Measurements from ENCODE around the gene TTC21A. TPM values are rescaled to one million over a fixed set of nuclear protein-coding genes. Genes with fewer than 3 reads are reported as not detected.

TTC21A gene
- total RNA-seq, 1 experiment from 2014 or later: 1.7 TPM

DNA sequence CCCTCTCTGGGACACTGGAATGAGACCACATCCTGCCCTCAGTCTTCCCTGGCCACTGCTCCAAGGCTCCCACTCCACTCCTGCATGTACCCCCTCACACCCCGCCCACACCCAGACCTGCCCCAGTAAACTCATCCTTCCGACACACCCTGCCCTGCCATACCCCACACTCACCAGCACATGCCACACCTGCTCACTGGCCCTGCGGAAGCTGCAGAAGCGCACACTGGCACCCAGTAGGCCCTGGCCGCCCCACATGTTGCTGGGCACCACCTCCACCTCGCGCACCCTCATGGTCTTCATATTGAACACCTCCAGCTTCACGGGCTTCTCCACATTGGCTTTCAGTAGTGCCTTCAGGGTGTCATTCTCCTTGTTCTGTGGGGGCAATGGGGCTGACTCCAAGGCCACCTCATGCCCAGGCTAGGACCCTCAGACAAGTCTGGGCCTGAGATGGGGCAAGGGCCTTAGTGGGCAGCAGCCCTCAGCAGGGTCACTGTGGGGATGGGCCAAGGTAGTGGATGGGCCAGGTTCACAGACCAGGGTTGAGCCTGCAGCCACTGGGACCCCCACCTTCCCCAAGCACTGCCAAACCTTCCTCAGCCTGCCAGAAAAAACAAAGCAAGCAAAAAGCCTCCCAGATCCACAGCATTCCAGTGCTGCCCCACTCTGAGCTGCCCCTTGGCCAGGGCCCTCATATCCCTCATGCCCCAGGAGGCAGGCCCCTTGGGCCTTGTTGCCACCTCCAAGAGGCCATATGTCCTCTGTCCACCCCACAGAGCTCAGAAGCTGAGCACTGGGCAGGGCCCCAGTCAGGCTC, 4.8 kb upstream of the TTC21A start:
- H3K4ac ChIP-seq (ENCODE audit: low read depth, low read length): no peak overlapping the region
- DNase-seq: no peak
- no peaks in the 10 kb centered on the region for H4K20me1 ChIP-seq (ENCODE audit: control insufficient read depth, insufficient read depth, insufficient read length)
- H3T11ph ChIP-seq (ENCODE audit: low read length): no peak overlapping the region
- no peak overlapping the region for H3K23ac ChIP-seq (ENCODE audit: insufficient read length, low read depth, low read length)
- H2BK15ac ChIP-seq (ENCODE audit: low read depth, low read length): no peak overlapping the region
- no peak overlapping the region for H2BK120ac ChIP-seq (ENCODE audit: low read depth, low read length, poor library complexity, severe bottlenecking)
- H2AFZ ChIP-seq (ENCODE audit: low read length): no peak overlapping the region
- no peaks in the 10 kb centered on the region for H3K79me1 ChIP-seq (ENCODE audit: insufficient read depth, low read depth, low read length, poor library complexity, severe bottlenecking)
- H3K18ac ChIP-seq (ENCODE audit: insufficient read length, low read depth, low read length): no peak overlapping the region
- H2BK20ac ChIP-seq (ENCODE audit: low read depth, low read length, poor library complexity, severe bottlenecking): no peak overlapping the region
- no peak overlapping the region for H4K5ac ChIP-seq (ENCODE audit: insufficient read length, low read depth, low read length)
- no peak overlapping the region for H4K8ac ChIP-seq (replicated peaks; ENCODE audit: insufficient read length, low read depth, low read length)
- H3K36me3 Mint-ChIP-seq (ENCODE audit: insufficient read depth in 1 of 3, low read depth in 3 of 3): peaks cover 2 to 12% (median 5%) of the 10 kb centered on the region in 3 experiments; a peak in 6 of 7 replicates
- peak overlapping the region in 1 of 3 experiments; percentile 73; a peak in 1 of 7 replicates for H3K27ac Mint-ChIP-seq
- H3K14ac ChIP-seq (ENCODE audit: insufficient read depth, low read length): no peak overlapping the region
- H3K9ac ChIP-seq (ENCODE audit: extremely low read depth, insufficient read length, low read length): no peak overlapping the region
- H2BK5ac ChIP-seq (ENCODE audit: insufficient read length, low read length): no peak overlapping the region
- H3K9me3 Mint-ChIP-seq: no peaks in the 10 kb centered on the region
- H3K4me3 Mint-ChIP-seq: no peak overlapping the region
- H3K4me1 Mint-ChIP-seq: peaks cover 10 to 14% of the 10 kb centered on the region in 2 experiments
- H3K79me2 ChIP-seq (ENCODE audit: insufficient read depth, low read length): no peaks in the 10 kb centered on the region; the same call in 1 of the 2 replicates
- peaks cover 11% of the 10 kb centered on the region for H3K27me3 Mint-ChIP-seq (ENCODE audit: low read depth)
- TF ChIP-seq, protein P1, sequence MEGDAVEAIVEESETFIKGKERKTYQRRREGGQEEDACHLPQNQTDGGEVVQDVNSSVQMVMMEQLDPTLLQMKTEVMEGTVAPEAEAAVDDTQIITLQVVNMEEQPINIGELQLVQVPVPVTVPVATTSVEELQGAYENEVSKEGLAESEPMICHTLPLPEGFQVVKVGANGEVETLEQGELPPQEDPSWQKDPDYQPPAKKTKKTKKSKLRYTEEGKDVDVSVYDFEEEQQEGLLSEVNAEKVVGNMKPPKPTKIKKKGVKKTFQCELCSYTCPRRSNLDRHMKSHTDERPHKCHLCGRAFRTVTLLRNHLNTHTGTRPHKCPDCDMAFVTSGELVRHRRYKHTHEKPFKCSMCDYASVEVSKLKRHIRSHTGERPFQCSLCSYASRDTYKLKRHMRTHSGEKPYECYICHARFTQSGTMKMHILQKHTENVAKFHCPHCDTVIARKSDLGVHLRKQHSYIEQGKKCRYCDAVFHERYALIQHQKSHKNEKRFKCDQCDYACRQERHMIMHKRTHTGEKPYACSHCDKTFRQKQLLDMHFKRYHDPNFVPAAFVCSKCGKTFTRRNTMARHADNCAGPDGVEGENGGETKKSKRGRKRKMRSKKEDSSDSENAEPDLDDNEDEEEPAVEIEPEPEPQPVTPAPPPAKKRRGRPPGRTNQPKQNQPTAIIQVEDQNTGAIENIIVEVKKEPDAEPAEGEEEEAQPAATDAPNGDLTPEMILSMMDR (conservative IDR thresholded peaks at IDR 0.05): no peak
- no peak overlapping the region for H3K56ac ChIP-seq (ENCODE audit: insufficient read length, low read depth, low read length)
- no peak overlapping the region for H2BK12ac ChIP-seq (ENCODE audit: insufficient read length, low read depth, low read length)
- no peak overlapping the region for H2AK5ac ChIP-seq (ENCODE audit: insufficient read length, low read length)
- no peaks in the 10 kb centered on the region for H3K4me1 ChIP-seq (ENCODE audit: insufficient read depth, low read length)
- H4K91ac ChIP-seq (ENCODE audit: insufficient read length, low read depth, low read length): no peak overlapping the region
- H3K27me3 ChIP-seq (ENCODE audit: insufficient read depth, low read length): no peaks in the 10 kb centered on the region
- no peaks in the 10 kb centered on the region for H3K9me3 ChIP-seq (ENCODE audit: control insufficient read depth, low read depth, low read length)
- no peak overlapping the region for H3K4me2 ChIP-seq (ENCODE audit: insufficient read depth, insufficient read length, low read length)
- no CpG with 5 or more reads among the region's 8 CpGs for WGBS (ENCODE audit: extremely low coverage, insufficient read length, low lambda C conversion rate)
- H3K27ac ChIP-seq (ENCODE audit: insufficient read length, low read depth, low read length): no peak overlapping the region
- peaks cover 10% of the 10 kb centered on the region for H3K23me2 ChIP-seq (ENCODE audit: insufficient read length, low read depth, low read length, poor library complexity, severe bottlenecking)
